SK-N-SH treated with all-trans-retinoic acid at 6 μM for 48 hours (cell line): ENCODE measurements around the gene PRMT2.

ENCODE experiments used
- GLIS3 ChIP-seq: fragments of 250-450 bp; sonication (Bioruptor Pico); IDR thresholded peaks from 2 replicates; pipeline ENCODE4 v1.5.0; 2020; ENCODE audit warnings: mild to moderate bottlenecking, moderate library complexity
- ISL1 ChIP-seq: fragments of 250-450 bp; sonication (Bioruptor Pico); IDR thresholded peaks from 2 replicates; pipeline ENCODE4 v2.1.2; 2022; ENCODE audit warnings: mild to moderate bottlenecking, moderate library complexity
- SNAI2 ChIP-seq: fragments of 250-450 bp; sonication (Bioruptor Pico); IDR thresholded peaks from 2 replicates; pipeline ENCODE4 v1.5.0; 2020; ENCODE audit warnings: mild to moderate bottlenecking, moderate library complexity
- TCF4 ChIP-seq: fragments of 250-450 bp; sonication (Bioruptor Pico); IDR thresholded peaks from 2 replicates; pipeline ENCODE4 v1.8.0; 2021; ENCODE audit warnings: mild to moderate bottlenecking, moderate library complexity, borderline replicate concordance
- ZNF565 ChIP-seq: fragments of 450-650 bp; formaldehyde crosslinking; conservative IDR thresholded peaks from 2 replicates; pipeline ENCODE4 v1.5.0; 2020; ENCODE audit warnings: low read depth, mild to moderate bottlenecking, moderate library complexity

DNA sequence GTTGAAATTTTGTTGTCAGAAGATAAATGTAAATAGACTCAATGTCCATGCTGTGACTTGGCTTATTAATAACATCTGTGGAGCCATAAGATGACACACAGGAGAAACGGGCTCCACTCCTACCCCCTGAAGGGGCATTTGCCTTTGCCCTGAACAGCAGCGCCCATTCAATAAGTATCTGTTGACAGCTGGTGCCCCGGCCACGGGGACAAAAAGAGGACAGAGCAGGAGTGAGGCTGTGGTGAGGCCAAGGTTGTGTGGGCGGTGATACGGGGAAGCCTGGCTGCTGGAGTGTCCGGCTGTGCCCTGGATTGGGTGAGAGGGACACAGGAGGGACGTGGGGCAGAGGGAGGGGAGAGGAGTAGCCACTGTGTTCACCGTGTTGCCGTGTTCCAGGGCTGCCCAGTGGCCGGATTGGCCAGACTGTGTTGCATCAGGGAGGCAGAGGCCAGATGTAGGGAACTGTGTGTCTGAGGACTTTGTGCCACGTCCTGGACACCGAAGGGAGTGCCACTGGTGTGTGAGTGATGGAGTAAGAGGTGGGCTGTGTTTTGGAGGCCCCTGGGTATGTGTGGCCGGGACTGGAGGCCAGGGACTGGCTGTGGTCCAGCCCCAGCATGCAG, 15.1 kb downstream of the PRMT2 start:
- TF ChIP-seq SNAI2 (CRISPR knock-in tag) (no peak), ZNF565 (CRISPR knock-in tag) (no peak), TCF4 (CRISPR knock-in tag) (no peak), GLIS3 (CRISPR knock-in tag) (no peak), ISL1 (CRISPR knock-in tag) (no peak)
